Heart left ventricle (tissue), 16 donors: ENCODE data around the gene FUT8. TPM values are rescaled to one million over a fixed set of nuclear protein-coding genes. Genes with fewer than 3 reads are reported as not detected.

Experiments used
- ATAC-seq, 4 donors: fragments of 200-7000 bp; cut with Tn5 transposase; one replicate each; pipeline ENCODE4 v1.9.1; 2020 to 2022; ENCODE audit warnings: moderate library complexity in 4 of 4, mild to moderate bottlenecking in 3 of 4, moderate number of reproducible peaks in 1 of 4
- DNase-seq, 5 donors: peaks; one replicate each; pipeline ENCODE4 v3.0.0-alpha.2; 2020
- H3K27ac ChIP-seq, 12 donors: fragments of 200-600 bp; sonication (generic) in 4 of 12; one replicate each; pipeline versions ENCODE4 v1.5.0 to v1.8.0; 2016 to 2022; ENCODE audit warnings: mild to moderate bottlenecking in 2 of 12
- H3K27me3 ChIP-seq, 9 donors: fragments of 200-600 bp; sonication (generic) in 2 of 9; one replicate each; pipeline versions ENCODE4 v1.5.1 to v1.8.0; 2016 to 2022; ENCODE audit warnings: mild to moderate bottlenecking in 3 of 9
- H3K36me3 ChIP-seq, 9 donors: fragments of 200-600 bp; sonication (generic) in 2 of 9; one replicate each; pipeline versions ENCODE4 v1.5.0 to v1.8.0; 2018 to 2022; ENCODE audit warnings: mild to moderate bottlenecking in 2 of 9
- H3K4me1 ChIP-seq, 12 donors: fragments of 200-600 bp; sonication (generic) in 4 of 12; one replicate each; pipeline versions ENCODE4 v1.5.0 to v1.8.0; 2016 to 2022; ENCODE audit warnings: mild to moderate bottlenecking in 3 of 12
- H3K4me3 ChIP-seq, 12 donors: fragments of 200-600 bp; sonication (generic) in 4 of 12; one replicate each; pipeline versions ENCODE4 v1.5.0 to v1.8.0; 2017 to 2022; ENCODE audit warnings: mild to moderate bottlenecking in 9 of 12, moderate library complexity in 4 of 12
- H3K9me3 ChIP-seq, 12 donors: fragments of 200-600 bp; sonication (generic) in 4 of 12; one replicate each; pipeline versions ENCODE4 v1.5.0 to v1.8.0; 2016 to 2022; ENCODE audit warnings: mild to moderate bottlenecking in 1 of 12
- CTCF ChIP-seq, 12 donors: fragments of 200-600 bp; sonication (generic) in 4 of 12; IDR thresholded peaks; one replicate each; pipeline versions ENCODE4 v1.5.0 to v1.8.0; 2018 to 2022; ENCODE audit warnings: antibody characterized with exemption in 12 of 12, mild to moderate bottlenecking in 5 of 12
- POLR2A ChIP-seq, 2 donors: fragments of 450-650 bp; IDR thresholded peaks; one replicate each; pipeline ENCODE4 v1.6.1; 2017; ENCODE audit warnings: antibody characterized with exemption in 2 of 2, mild to moderate bottlenecking in 2 of 2, moderate library complexity in 2 of 2
- whole genome bisulfite sequencing, 4 donors: extraction: QIAGEN DNeasy Blood & Tissue Kit in 2 of 4; methylation state at CpG; one replicate each; pipeline versions ENCODE4 v1.1.5 to v1.1.7; 2013 to 2018; 5-methylcytosine and 5-hydroxymethylcytosine counted together
- intact Hi-C, 10 donors: fragments of 100-400 bp; cut with DNase I; formaldehyde crosslinking; loops; one replicate each; pipeline versions ENCODE4 v1.11.1 to v1.14.2; 2022
- polyA plus RNA-seq, 2 donors: library from polyadenylated mRNA; stranded (reverse); fragments of 200-250 nt; gene quantifications; one replicate each; pipeline ENCODE4 v1.2.3, GENCODE V29; 2013
- total RNA-seq, 9 donors: library from RNA; depleted of rRNA in 2 of 9; stranded (reverse); fragments of >200 nt in 2 of 9; fragmentation: NEBNext Ultra II Directional in 3 of 9; extraction: Animal tissue kit (Norgen Biotek cat#: 25700) in 3 of 9; gene quantifications; one replicate each; pipeline versions ENCODE4 v1.1.0 to v1.2.4, GENCODE V29; 2016 to 2023
- donor health status: ischemic (EF 13 %, LVEDD 7.1; RV severe dilation, severe dysfunction).
- donor health status: healthy with polysubstance abuse.
- donor health status: DM: no; HTN: yes; CAD: no.
- donor health status: DM: no; HTN: no; CAD: no.
- donor health status: ischemic (EF 25% LVEDD 6.9; RV normal size, moderate dysfunction).
- donor health status: ischemic (EF 25% LVEDD 5.7; RV mildly dilated, moderate dysfunction).
- donor health status: healthy.
- donor health status: DM: yes; HTN: yes; CAD: no.
- donor health status: ischemic (EF 35%, LVEDD 5.7; RV mildly dilated, moderate dysfunction).
- donor health status: nonischemic (EF 11% LVEDD 7.7; RV severe dilation, severe dysfunction).
- donor health status: DM: yes; HTN: yes; CAD: no.
- donor health status: PGD.
- donor health status: ischemic (EF 29% LVEDD 5.4; RV normal size, mild dysfunction).
- donor health status: nonischemic (EF 23%, LVEDD 6.1; RV moderate dilation, normal function).

Gene FUT8
- total and polyA plus RNA-seq, 11 donors = 2.8 to 17.3 (median 11.2) TPM

- H3K9me3 ChIP-seq = peaks cover 0 to 5% (median 0%) of the 10 kb centered on the region in 12 donors
- no peaks in the 10 kb centered on the region for H3K4me1 ChIP-seq
- no peaks in the 10 kb centered on the region for H3K27me3 ChIP-seq
- TF ChIP-seq CTCF (IDR thresholded peaks at IDR 0.05) = no peak
- no peak for TF ChIP-seq POLR2A (IDR thresholded peaks at IDR 0.05)
- intact Hi-C loops = no loop called here
- DNase-seq (no peak), ATAC-seq (no peak)
- 47 to 65% (median 52%) methylated on average over 3 of the region's 3 CpGs for WGBS, 4 donors
- H3K27ac ChIP-seq = no peak overlapping the region
- H3K36me3 ChIP-seq = no peaks in the 10 kb centered on the region
- no peak overlapping the region for H3K4me3 ChIP-seq
Observed at GRCh38 chr14:65751510-65751909, 339.0 kb downstream of the FUT8 start.

GRCh38 chr14:65753061-65753460 lies 340.5 kb downstream of the FUT8 start:
- no peaks in the 10 kb centered on the region for H3K36me3 ChIP-seq
- intact Hi-C loops = no loop called here
- TF ChIP-seq CTCF (IDR thresholded peaks at IDR 0.05) (no peak), POLR2A (IDR thresholded peaks at IDR 0.05) (no peak)
- no peak overlapping the region for H3K27ac ChIP-seq
- no peaks in the 10 kb centered on the region for H3K27me3 ChIP-seq
- DNase-seq (no peak), ATAC-seq (no peak)
- 92 to 95% (median 94%) methylated on average over 5 of the region's 5 CpGs for WGBS, 4 donors
- no peaks in the 10 kb centered on the region for H3K4me1 ChIP-seq
- H3K9me3 ChIP-seq = no peaks in the 10 kb centered on the region
- no peak overlapping the region for H3K4me3 ChIP-seq

GRCh38 chr14:65755331-65755730 lies 342.8 kb downstream of the FUT8 start:
- Histone ChIP-seq H3K9me3 (peaks cover 0 to 10% (median 0%) of the 10 kb centered on the region in 12 donors), H3K27me3 (no peaks in the 10 kb centered on the region), H3K27ac (no peak overlapping the region), H3K36me3 (no peaks in the 10 kb centered on the region), H3K4me1 (no peaks in the 10 kb centered on the region), H3K4me3 (no peak overlapping the region)
- no peak for TF ChIP-seq CTCF (IDR thresholded peaks at IDR 0.05)
- TF ChIP-seq POLR2A (IDR thresholded peaks at IDR 0.05) = no peak
- DNase-seq (no peak), ATAC-seq (no peak)
- 81 to 94% (median 91%) methylated on average over 6 of the region's 6 CpGs for WGBS, 4 donors
- intact Hi-C loops = no loop called here

- no peak for ATAC-seq
- H3K4me1 ChIP-seq = no peaks in the 10 kb centered on the region
Observed at GRCh38 chr14:65756880-65757279, 344.4 kb downstream of the FUT8 start.

More at GRCh38 chr14:65756880-65757279, 344.4 kb downstream of the FUT8 start:
- Histone ChIP-seq H3K27me3 (no peaks in the 10 kb centered on the region), H3K9me3 (peaks cover 0 to 10% (median 0%) of the 10 kb centered on the region in 12 donors), H3K36me3 (no peaks in the 10 kb centered on the region), H3K27ac (no peak overlapping the region), H3K4me3 (no peak overlapping the region)
- intact Hi-C loops = no loop called here
- no peak for TF ChIP-seq CTCF (IDR thresholded peaks at IDR 0.05)
- no peak for TF ChIP-seq POLR2A (IDR thresholded peaks at IDR 0.05)
- WGBS, 4 donors = 80 to 97% (median 88%) methylated on average over 3 of the region's 3 CpGs
- DNase-seq = no peak
